HepG2 (cell line): ENCODE measurements around the gene SLC9A5. TPM values are rescaled to one million over a fixed set of nuclear protein-coding genes. Genes with fewer than 3 reads are reported as not detected.
A peak's percentile ranks its signal among the peaks of the same experiment; 100 is the strongest.

Source experiments
- ATF7 ChIP-seq, 2 experiments: fragments of 450-650 bp in 1 of 2; sonication (generic) in 1 of 2; formaldehyde crosslinking in 1 of 2; IDR thresholded peaks; 2 replicates each; pipeline versions ENCODE4 v1.4.0 to v1.6.1; 2016 to 2020; ENCODE audit warnings: antibody characterized with exemption in 1 of 2, mild to moderate bottlenecking in 1 of 2, missing genetic modification reagents in 1 of 2
- GABPB1 ChIP-seq: IDR thresholded peaks from 2 replicates; pipeline ENCODE4 v1.6.1; 2016; ENCODE audit warnings: mild to moderate bottlenecking, missing genetic modification reagents, moderate library complexity, missing compliant biosample characterization
- SRF ChIP-seq: IDR thresholded peaks from 2 replicates; pipeline ENCODE4 v1.6.1; 2011; ENCODE audit warnings: mild to moderate bottlenecking, low read depth, low read length, moderate library complexity
- TAF1 ChIP-seq: sonication (generic); formaldehyde crosslinking; IDR thresholded peaks from 2 replicates; pipeline ENCODE4 v1.4.0; 2020; ENCODE audit warnings: missing genetic modification reagents
- TOPORS ChIP-seq: sonication (generic); formaldehyde crosslinking; IDR thresholded peaks from 2 replicates; pipeline ENCODE4 v1.8.0; 2023; ENCODE audit warnings: mild to moderate bottlenecking, missing genetic modification reagents
- ZFX ChIP-seq: sonication (generic); formaldehyde crosslinking; IDR thresholded peaks from 2 replicates; pipeline ENCODE4 v1.4.0; 2020; ENCODE audit warnings: mild to moderate bottlenecking, low read depth, missing genetic modification reagents, moderate library complexity
- ZNF878 ChIP-seq: sonication (generic); formaldehyde crosslinking; IDR thresholded peaks from 2 replicates; pipeline ENCODE4 v1.8.1; 2023; ENCODE audit warnings: mild to moderate bottlenecking, missing genetic modification reagents, moderate library complexity
- polyA plus RNA-seq, 8 experiments: library from polyadenylated mRNA; depleted of rRNA in 3 of 8; stranded (reverse) in 7 of 8; unstranded in 1 of 8; fragments of >200 nt; fragmentation: Illumina TruSeq in 4 of 8; extraction: Trizol in 4 of 8; gene quantifications; 2 replicates each; pipeline versions ENCODE4 v1.2.1 to v1.2.3, GENCODE V29; 2011 to 2016; ENCODE audit warnings: low read depth in 4 of 8, missing spikeins in 1 of 8, mixed read lengths in 1 of 8; ENCODE audit not compliant: insufficient read depth in 1 of 8
- total RNA-seq, 5 experiments: library from RNA; depleted of rRNA; stranded (reverse); fragments of >200 nt; fragmentation: Illumina TruSeq; extraction: Trizol; gene quantifications; 2 replicates each; pipeline ENCODE4 v1.2.3, GENCODE V29; 2016; ENCODE audit warnings: low read depth in 1 of 5
- TF ChIP-seq, protein P1 (sequence below): sonication (generic); formaldehyde crosslinking; IDR thresholded peaks from 2 replicates; pipeline ENCODE4 v1.8.1; 2022; ENCODE audit warnings: low read depth, mild to moderate bottlenecking, missing genetic modification reagents
- TF ChIP-seq, protein P2 (sequence below): sonication (generic); formaldehyde crosslinking; IDR thresholded peaks from 2 replicates; pipeline ENCODE4 v1.4.0; 2020; ENCODE audit warnings: missing genetic modification reagents, borderline replicate concordance
- TF ChIP-seq, protein P3 (sequence below): sonication (generic); formaldehyde crosslinking; conservative IDR thresholded peaks from 2 replicates; pipeline ENCODE4 v1.4.0; 2020; ENCODE audit warnings: missing genetic modification reagents
- TF ChIP-seq, protein P4 (sequence below): sonication (generic); formaldehyde crosslinking; IDR thresholded peaks from 2 replicates; pipeline ENCODE4 v1.4.0; 2020; ENCODE audit warnings: missing genetic modification reagents
- TF ChIP-seq, protein P5 (sequence below): sonication (generic); formaldehyde crosslinking; IDR thresholded peaks from 2 replicates; pipeline ENCODE4 v1.5.1; 2020; ENCODE audit warnings: mild to moderate bottlenecking, moderate library complexity, missing genetic modification reagents
- TF ChIP-seq, protein P6 (sequence below): sonication (generic); formaldehyde crosslinking; IDR thresholded peaks from 2 replicates; pipeline ENCODE4 v1.4.0; 2020; ENCODE audit warnings: missing genetic modification reagents; ENCODE audit errors: not compliant biosample characterization

The SLC9A5 gene
- total and polyA plus RNA-seq, 2 of the 13 experiments (the other 11 are each of a cell fraction or from before 2014, with no cell fraction given), result 0.58 to 1.4 TPM

DNA sequence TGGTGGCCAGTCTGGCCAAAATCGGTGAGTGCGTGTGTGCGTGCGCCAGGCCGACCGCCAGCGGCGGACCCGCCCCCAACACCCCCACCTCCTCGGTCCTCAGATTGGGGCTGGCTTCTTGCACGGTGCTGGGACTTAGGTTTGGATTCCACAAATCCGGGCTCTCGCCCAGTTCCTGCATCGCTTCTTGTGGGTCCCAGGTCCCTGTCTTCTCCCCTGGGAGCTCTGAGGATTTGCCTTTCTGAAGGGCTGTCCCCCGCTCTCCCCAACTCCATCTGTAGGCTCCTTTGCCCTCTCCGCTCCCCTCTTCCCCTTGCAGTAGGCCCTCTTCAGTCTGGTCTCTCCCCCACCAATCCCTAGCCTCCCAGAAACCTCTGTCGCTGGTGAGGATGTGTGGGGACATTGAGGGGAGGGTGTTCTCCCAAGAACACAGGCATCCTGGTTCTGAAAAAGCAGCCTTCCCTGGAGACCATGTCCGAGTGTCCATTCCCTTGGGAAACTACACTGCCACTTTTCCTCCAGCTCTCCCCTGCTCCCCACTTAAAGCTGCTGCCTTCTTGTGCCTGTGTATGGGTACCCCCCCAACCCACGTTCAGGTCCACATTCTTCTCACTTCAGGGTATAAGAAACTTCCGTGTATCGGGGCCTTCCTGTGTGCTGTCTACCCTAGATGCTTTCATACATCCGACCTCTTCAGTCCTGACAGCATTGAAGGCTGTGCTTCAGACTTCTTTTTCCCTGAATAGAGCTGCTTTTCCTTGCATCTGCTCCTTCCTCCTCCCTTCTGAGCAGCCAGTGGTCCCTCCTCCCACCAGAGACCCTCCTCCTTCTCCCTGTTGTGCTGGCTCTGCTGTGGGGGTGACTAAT is 632 bp downstream of the SLC9A5 start (continued):
- TF ChIP-seq, protein P1, sequence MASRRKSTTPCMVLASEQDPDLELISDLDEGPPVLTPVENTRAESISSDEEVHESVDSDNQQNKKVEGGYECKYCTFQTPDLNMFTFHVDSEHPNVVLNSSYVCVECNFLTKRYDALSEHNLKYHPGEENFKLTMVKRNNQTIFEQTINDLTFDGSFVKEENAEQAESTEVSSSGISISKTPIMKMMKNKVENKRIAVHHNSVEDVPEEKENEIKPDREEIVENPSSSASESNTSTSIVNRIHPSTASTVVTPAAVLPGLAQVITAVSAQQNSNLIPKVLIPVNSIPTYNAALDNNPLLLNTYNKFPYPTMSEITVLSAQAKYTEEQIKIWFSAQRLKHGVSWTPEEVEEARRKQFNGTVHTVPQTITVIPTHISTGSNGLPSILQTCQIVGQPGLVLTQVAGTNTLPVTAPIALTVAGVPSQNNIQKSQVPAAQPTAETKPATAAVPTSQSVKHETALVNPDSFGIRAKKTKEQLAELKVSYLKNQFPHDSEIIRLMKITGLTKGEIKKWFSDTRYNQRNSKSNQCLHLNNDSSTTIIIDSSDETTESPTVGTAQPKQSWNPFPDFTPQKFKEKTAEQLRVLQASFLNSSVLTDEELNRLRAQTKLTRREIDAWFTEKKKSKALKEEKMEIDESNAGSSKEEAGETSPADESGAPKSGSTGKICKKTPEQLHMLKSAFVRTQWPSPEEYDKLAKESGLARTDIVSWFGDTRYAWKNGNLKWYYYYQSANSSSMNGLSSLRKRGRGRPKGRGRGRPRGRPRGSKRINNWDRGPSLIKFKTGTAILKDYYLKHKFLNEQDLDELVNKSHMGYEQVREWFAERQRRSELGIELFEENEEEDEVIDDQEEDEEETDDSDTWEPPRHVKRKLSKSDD, result no peak
- TF ChIP-seq, protein P2, sequence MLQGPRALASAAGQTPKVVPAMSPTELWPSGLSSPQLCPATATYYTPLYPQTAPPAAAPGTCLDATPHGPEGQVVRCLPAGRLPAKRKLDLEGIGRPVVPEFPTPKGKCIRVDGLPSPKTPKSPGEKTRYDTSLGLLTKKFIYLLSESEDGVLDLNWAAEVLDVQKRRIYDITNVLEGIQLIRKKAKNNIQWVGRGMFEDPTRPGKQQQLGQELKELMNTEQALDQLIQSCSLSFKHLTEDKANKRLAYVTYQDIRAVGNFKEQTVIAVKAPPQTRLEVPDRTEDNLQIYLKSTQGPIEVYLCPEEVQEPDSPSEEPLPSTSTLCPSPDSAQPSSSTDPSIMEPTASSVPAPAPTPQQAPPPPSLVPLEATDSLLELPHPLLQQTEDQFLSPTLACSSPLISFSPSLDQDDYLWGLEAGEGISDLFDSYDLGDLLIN (CRISPR knock-in tag), result no peak
- TF ChIP-seq SRF, result no peak
- TF ChIP-seq ZNF878 (CRISPR knock-in tag), result no peak
- no peak for TF ChIP-seq GABPB1 (CRISPR knock-in tag)
- TF ChIP-seq, protein P3, sequence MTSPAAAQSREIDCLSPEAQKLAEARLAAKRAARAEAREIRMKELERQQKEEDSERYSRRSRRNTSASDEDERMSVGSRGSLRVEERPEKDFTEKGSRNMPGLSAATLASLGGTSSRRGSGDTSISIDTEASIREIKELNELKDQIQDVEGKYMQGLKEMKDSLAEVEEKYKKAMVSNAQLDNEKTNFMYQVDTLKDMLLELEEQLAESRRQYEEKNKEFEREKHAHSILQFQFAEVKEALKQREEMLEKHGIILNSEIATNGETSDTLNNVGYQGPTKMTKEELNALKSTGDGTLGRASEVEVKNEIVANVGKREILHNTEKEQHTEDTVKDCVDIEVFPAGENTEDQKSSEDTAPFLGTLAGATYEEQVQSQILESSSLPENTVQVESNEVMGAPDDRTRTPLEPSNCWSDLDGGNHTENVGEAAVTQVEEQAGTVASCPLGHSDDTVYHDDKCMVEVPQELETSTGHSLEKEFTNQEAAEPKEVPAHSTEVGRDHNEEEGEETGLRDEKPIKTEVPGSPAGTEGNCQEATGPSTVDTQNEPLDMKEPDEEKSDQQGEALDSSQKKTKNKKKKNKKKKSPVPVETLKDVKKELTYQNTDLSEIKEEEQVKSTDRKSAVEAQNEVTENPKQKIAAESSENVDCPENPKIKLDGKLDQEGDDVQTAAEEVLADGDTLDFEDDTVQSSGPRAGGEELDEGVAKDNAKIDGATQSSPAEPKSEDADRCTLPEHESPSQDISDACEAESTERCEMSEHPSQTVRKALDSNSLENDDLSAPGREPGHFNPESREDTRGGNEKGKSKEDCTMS (CRISPR knock-in tag), result no peak
- TF ChIP-seq, protein P4, sequence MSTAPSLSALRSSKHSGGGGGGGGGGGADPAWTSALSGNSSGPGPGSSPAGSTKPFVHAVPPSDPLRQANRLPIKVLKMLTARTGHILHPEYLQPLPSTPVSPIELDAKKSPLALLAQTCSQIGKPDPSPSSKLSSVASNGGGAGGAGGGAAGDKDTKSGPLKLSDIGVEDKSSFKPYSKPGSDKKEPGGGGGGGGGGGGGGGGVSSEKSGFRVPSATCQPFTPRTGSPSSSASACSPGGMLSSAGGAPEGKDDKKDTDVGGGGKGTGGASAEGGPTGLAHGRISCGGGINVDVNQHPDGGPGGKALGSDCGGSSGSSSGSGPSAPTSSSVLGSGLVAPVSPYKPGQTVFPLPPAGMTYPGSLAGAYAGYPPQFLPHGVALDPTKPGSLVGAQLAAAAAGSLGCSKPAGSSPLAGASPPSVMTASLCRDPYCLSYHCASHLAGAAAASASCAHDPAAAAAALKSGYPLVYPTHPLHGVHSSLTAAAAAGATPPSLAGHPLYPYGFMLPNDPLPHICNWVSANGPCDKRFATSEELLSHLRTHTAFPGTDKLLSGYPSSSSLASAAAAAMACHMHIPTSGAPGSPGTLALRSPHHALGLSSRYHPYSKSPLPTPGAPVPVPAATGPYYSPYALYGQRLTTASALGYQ (CRISPR knock-in tag), result no peak
- TF ChIP-seq, protein P5, sequence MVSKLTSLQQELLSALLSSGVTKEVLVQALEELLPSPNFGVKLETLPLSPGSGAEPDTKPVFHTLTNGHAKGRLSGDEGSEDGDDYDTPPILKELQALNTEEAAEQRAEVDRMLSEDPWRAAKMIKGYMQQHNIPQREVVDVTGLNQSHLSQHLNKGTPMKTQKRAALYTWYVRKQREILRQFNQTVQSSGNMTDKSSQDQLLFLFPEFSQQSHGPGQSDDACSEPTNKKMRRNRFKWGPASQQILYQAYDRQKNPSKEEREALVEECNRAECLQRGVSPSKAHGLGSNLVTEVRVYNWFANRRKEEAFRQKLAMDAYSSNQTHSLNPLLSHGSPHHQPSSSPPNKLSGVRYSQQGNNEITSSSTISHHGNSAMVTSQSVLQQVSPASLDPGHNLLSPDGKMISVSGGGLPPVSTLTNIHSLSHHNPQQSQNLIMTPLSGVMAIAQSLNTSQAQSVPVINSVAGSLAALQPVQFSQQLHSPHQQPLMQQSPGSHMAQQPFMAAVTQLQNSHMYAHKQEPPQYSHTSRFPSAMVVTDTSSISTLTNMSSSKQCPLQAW (CRISPR knock-in tag), result 0 out of 2 replicates have a peak, but pooled peaks have one; percentile 23
- TF ChIP-seq, protein P6, sequence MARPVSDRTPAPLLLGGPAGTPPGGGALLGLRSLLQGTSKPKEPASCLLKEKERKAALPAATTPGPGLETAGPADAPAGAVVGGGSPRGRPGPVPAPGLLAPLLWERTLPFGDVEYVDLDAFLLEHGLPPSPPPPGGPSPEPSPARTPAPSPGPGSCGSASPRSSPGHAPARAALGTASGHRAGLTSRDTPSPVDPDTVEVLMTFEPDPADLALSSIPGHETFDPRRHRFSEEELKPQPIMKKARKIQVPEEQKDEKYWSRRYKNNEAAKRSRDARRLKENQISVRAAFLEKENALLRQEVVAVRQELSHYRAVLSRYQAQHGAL (CRISPR knock-in tag), result no peak
- TF ChIP-seq ATF7 (IDR thresholded peaks at IDR 0.05), result no peak
- TF ChIP-seq ATF7 (CRISPR knock-in tag; IDR thresholded peaks at IDR 0.05), result no peak
- no peak for TF ChIP-seq TOPORS (CRISPR knock-in tag)
- 0 out of 2 replicates have a peak, but pooled peaks have one; percentile 10 for TF ChIP-seq TAF1 (CRISPR knock-in tag)
- 0 out of 2 replicates have a peak, but pooled peaks have one; percentile 28 for TF ChIP-seq ZFX (CRISPR knock-in tag)
